HepG2 (cell line): ENCODE data around the gene BRD3. TPM values are rescaled to one million over a fixed set of nuclear protein-coding genes. Genes with fewer than 3 reads are reported as not detected.

Experiments
- MAFG ChIP-seq: sonication (generic); formaldehyde crosslinking; IDR thresholded peaks from 2 replicates; pipeline ENCODE4 v1.5.1; 2020; ENCODE audit warnings: mild to moderate bottlenecking, missing genetic modification reagents
- NCOR1 ChIP-seq: fragments of 200-600 bp; sonication (generic); IDR thresholded peaks from 2 replicates; pipeline ENCODE4 v1.7.0; 2017; ENCODE audit warnings: antibody characterized with exemption, low read length, borderline replicate concordance
- NFIB ChIP-seq: sonication (generic); formaldehyde crosslinking; IDR thresholded peaks from 2 replicates; pipeline ENCODE4 v1.9.0; 2021; ENCODE audit warnings: missing genetic modification reagents, mild to moderate bottlenecking, borderline replicate concordance
- ZEB1 ChIP-seq: IDR thresholded peaks from 2 replicates; pipeline ENCODE4 v1.6.1; 2012; ENCODE audit warnings: mild to moderate bottlenecking, low read depth, inconsistent platforms; ENCODE audit not compliant: insufficient replicate concordance
- ZNF253 ChIP-seq: sonication (generic); formaldehyde crosslinking; IDR thresholded peaks from 2 replicates; pipeline ENCODE4 v1.8.0; 2022; ENCODE audit warnings: mild to moderate bottlenecking, missing genetic modification reagents, borderline replicate concordance
- ZNF431 ChIP-seq: sonication (generic); formaldehyde crosslinking; IDR thresholded peaks from 2 replicates; pipeline ENCODE4 v1.9.0; 2022; ENCODE audit warnings: missing genetic modification reagents, low read depth, mild to moderate bottlenecking, borderline replicate concordance
- ZNF451 ChIP-seq: sonication (generic); formaldehyde crosslinking; IDR thresholded peaks from 2 replicates; pipeline ENCODE4 v1.5.0; 2020; ENCODE audit warnings: mild to moderate bottlenecking, missing genetic modification reagents
- polyA plus RNA-seq, 8 experiments: library from polyadenylated mRNA; depleted of rRNA in 3 of 8; stranded (reverse) in 7 of 8; unstranded in 1 of 8; fragments of >200 nt; fragmentation: Illumina TruSeq in 4 of 8; extraction: Trizol in 4 of 8; gene quantifications; 2 replicates each; pipeline versions ENCODE4 v1.2.1 to v1.2.3, GENCODE V29; 2011 to 2016; ENCODE audit warnings: low read depth in 4 of 8, missing spikeins in 1 of 8, mixed read lengths in 1 of 8; ENCODE audit not compliant: insufficient read depth in 1 of 8
- total RNA-seq, 5 experiments: library from RNA; depleted of rRNA; stranded (reverse); fragments of >200 nt; fragmentation: Illumina TruSeq; extraction: Trizol; gene quantifications; 2 replicates each; pipeline ENCODE4 v1.2.3, GENCODE V29; 2016; ENCODE audit warnings: low read depth in 1 of 5
- TF ChIP-seq, protein P1 (sequence below): sonication (generic); formaldehyde crosslinking; IDR thresholded peaks from 2 replicates; pipeline ENCODE4 v1.8.1; 2023; ENCODE audit warnings: mild to moderate bottlenecking, missing genetic modification reagents, borderline replicate concordance
- TF ChIP-seq, protein P2 (sequence below): sonication (generic); formaldehyde crosslinking; IDR thresholded peaks from 2 replicates; pipeline ENCODE4 v1.5.0; 2020; ENCODE audit warnings: missing genetic modification reagents, mild to moderate bottlenecking, borderline replicate concordance
- TF ChIP-seq, protein P3 (sequence below): sonication (generic); formaldehyde crosslinking; IDR thresholded peaks from 2 replicates; pipeline ENCODE4 v1.4.0; 2020; ENCODE audit warnings: mild to moderate bottlenecking, missing genetic modification reagents
- TF ChIP-seq, protein P4 (sequence below): sonication (generic); formaldehyde crosslinking; IDR thresholded peaks from 2 replicates; pipeline ENCODE4 v1.8.0; 2022; ENCODE audit warnings: mild to moderate bottlenecking, missing genetic modification reagents
- TF ChIP-seq, protein P5 (sequence below): sonication (generic); formaldehyde crosslinking; IDR thresholded peaks from 2 replicates; pipeline ENCODE4 v1.4.0; 2020; ENCODE audit warnings: missing genetic modification reagents
- TF ChIP-seq, protein P6 (sequence below): IDR thresholded peaks from 2 replicates; pipeline ENCODE4 v1.6.1; 2012; ENCODE audit warnings: low read length, improper control_type of control experiment

Gene BRD3
- total and polyA plus RNA-seq, 2 of the 13 experiments (the other 11 are each of a cell fraction or from before 2014, with no cell fraction given), result 5.9 to 12.9 TPM

DNA sequence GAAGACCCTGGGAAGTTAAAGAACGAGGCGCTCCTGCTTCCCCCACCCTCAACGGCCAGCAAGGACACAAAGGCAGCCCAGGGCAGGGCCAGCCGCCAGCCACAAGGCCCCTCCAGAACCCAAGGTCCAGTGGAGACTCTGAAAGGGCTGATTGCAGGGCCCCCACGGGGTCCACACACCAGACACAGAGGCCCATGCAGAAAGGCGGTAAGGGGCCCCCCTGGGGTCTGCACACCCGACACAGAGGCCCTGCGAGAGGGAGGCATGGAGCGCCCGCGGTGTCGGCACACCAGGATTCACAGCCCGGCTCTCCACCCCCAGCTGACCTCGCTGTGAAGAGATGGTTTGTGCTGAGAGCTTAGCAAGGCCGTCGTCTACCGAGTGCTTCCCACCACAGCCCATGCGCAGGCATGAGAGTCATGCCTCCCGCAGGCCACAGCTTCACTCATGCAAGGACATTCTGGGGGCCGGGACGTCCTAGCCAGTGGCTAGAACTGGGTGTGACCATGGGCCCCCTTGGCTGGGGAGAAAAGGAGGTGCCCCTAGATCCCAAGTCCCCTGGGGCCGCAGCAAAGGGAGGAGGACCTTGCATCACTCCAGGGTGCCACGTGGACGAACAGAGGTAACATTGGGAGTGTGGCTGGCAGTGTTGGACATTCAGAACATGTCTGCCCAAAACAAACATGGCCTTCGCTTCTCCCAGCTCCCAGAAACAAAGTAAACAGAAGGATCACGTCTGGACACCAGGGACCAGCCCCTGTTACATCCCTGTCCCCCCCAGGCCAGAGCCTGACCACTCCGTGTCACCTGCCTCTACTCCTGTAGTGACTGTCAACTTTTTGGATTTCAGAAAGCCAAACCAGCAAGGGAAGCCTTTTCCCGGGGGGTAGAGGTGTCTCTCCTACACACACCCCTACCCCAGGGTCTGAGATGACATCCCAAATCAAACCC, 9.8 kb downstream of the BRD3 start (continued):
- 0 out of 2 replicates have a peak, but pooled peaks have one; percentile 59 for TF ChIP-seq NFIB (CRISPR knock-in tag)
- TF ChIP-seq, protein P1, sequence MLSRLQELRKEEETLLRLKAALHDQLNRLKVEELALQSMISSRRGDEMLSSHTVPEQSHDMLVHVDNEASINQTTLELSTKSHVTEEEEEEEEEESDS, result no peak
- TF ChIP-seq ZEB1, result no peak
- TF ChIP-seq, protein P2, sequence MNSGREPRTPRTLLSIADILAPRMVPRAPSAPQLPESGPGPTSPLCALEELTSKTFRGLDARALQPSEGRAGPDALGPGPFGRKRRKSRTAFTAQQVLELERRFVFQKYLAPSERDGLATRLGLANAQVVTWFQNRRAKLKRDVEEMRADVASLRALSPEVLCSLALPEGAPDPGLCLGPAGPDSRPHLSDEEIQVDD (CRISPR knock-in tag), result no peak
- peak; percentile 38; the same call in 1 of the 2 replicates for TF ChIP-seq ZNF451
- no peak for TF ChIP-seq MAFG (CRISPR knock-in tag)
- no peak for TF ChIP-seq ZNF253 (CRISPR knock-in tag)
- peak; percentile 60; the same call in 1 of the 2 replicates for TF ChIP-seq ZNF431 (CRISPR knock-in tag)
- TF ChIP-seq, protein P3, sequence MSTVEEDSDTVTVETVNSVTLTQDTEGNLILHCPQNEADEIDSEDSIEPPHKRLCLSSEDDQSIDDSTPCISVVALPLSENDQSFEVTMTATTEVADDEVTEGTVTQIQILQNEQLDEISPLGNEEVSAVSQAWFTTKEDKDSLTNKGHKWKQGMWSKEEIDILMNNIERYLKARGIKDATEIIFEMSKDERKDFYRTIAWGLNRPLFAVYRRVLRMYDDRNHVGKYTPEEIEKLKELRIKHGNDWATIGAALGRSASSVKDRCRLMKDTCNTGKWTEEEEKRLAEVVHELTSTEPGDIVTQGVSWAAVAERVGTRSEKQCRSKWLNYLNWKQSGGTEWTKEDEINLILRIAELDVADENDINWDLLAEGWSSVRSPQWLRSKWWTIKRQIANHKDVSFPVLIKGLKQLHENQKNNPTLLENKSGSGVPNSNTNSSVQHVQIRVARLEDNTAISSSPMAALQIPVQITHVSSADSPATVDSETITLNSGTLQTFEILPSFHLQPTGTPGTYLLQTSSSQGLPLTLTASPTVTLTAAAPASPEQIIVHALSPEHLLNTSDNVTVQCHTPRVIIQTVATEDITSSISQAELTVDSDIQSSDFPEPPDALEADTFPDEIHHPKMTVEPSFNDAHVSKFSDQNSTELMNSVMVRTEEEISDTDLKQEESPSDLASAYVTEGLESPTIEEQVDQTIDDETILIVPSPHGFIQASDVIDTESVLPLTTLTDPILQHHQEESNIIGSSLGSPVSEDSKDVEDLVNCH (CRISPR knock-in tag), result no peak
- TF ChIP-seq NCOR1, result no peak
- TF ChIP-seq, protein P4, sequence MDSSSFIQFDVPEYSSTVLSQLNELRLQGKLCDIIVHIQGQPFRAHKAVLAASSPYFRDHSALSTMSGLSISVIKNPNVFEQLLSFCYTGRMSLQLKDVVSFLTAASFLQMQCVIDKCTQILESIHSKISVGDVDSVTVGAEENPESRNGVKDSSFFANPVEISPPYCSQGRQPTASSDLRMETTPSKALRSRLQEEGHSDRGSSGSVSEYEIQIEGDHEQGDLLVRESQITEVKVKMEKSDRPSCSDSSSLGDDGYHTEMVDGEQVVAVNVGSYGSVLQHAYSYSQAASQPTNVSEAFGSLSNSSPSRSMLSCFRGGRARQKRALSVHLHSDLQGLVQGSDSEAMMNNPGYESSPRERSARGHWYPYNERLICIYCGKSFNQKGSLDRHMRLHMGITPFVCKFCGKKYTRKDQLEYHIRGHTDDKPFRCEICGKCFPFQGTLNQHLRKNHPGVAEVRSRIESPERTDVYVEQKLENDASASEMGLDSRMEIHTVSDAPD, result no peak
- TF ChIP-seq, protein P5, sequence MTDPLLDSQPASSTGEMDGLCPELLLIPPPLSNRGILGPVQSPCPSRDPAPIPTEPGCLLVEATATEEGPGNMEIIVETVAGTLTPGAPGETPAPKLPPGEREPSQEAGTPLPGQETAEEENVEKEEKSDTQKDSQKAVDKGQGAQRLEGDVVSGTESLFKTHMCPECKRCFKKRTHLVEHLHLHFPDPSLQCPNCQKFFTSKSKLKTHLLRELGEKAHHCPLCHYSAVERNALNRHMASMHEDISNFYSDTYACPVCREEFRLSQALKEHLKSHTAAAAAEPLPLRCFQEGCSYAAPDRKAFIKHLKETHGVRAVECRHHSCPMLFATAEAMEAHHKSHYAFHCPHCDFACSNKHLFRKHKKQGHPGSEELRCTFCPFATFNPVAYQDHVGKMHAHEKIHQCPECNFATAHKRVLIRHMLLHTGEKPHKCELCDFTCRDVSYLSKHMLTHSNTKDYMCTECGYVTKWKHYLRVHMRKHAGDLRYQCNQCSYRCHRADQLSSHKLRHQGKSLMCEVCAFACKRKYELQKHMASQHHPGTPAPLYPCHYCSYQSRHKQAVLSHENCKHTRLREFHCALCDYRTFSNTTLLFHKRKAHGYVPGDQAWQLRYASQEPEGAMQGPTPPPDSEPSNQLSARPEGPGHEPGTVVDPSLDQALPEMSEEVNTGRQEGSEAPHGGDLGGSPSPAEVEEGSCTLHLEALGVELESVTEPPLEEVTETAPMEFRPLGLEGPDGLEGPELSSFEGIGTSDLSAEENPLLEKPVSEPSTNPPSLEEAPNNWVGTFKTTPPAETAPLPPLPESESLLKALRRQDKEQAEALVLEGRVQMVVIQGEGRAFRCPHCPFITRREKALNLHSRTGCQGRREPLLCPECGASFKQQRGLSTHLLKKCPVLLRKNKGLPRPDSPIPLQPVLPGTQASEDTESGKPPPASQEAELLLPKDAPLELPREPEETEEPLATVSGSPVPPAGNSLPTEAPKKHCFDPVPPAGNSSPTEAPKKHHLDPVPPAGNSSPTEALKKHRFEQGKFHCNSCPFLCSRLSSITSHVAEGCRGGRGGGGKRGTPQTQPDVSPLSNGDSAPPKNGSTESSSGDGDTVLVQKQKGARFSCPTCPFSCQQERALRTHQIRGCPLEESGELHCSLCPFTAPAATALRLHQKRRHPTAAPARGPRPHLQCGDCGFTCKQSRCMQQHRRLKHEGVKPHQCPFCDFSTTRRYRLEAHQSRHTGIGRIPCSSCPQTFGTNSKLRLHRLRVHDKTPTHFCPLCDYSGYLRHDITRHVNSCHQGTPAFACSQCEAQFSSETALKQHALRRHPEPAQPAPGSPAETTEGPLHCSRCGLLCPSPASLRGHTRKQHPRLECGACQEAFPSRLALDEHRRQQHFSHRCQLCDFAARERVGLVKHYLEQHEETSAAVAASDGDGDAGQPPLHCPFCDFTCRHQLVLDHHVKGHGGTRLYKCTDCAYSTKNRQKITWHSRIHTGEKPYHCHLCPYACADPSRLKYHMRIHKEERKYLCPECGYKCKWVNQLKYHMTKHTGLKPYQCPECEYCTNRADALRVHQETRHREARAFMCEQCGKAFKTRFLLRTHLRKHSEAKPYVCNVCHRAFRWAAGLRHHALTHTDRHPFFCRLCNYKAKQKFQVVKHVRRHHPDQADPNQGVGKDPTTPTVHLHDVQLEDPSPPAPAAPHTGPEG (CRISPR knock-in tag), result 0 out of 2 replicates have a peak, but pooled peaks have one; percentile 52
- TF ChIP-seq, protein P6, sequence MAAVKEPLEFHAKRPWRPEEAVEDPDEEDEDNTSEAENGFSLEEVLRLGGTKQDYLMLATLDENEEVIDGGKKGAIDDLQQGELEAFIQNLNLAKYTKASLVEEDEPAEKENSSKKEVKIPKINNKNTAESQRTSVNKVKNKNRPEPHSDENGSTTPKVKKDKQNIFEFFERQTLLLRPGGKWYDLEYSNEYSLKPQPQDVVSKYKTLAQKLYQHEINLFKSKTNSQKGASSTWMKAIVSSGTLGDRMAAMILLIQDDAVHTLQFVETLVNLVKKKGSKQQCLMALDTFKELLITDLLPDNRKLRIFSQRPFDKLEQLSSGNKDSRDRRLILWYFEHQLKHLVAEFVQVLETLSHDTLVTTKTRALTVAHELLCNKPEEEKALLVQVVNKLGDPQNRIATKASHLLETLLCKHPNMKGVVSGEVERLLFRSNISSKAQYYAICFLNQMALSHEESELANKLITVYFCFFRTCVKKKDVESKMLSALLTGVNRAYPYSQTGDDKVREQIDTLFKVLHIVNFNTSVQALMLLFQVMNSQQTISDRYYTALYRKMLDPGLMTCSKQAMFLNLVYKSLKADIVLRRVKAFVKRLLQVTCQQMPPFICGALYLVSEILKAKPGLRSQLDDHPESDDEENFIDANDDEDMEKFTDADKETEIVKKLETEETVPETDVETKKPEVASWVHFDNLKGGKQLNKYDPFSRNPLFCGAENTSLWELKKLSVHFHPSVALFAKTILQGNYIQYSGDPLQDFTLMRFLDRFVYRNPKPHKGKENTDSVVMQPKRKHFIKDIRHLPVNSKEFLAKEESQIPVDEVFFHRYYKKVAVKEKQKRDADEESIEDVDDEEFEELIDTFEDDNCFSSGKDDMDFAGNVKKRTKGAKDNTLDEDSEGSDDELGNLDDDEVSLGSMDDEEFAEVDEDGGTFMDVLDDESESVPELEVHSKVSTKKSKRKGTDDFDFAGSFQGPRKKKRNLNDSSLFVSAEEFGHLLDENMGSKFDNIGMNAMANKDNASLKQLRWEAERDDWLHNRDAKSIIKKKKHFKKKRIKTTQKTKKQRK, result no peak
